ENCODE measurements around the gene CBR3. TPM values are rescaled to one million over a fixed set of nuclear protein-coding genes. Genes with fewer than 3 reads are reported as not detected.

The CBR3 gene
- total RNA-seq, 1 experiment from 2014 or later, result 1.7 TPM

GRCh38 chr21:36180963-36181362 lies 46.1 kb downstream of the CBR3 start:
- intact Hi-C loops (cut with micrococcal nuclease), result no loop called here

GRCh38 chr21:36183144-36183795 lies 48.4 kb downstream of the CBR3 start:
- Histone ChIP-seq H3K79me2 (ENCODE audit: insufficient read depth, low read length) (no peaks in the 10 kb centered on the region), H3K9ac (ENCODE audit: low read length) (no peak overlapping the region), H3K36me3 (ENCODE audit: control insufficient read depth in 1 of 2, insufficient read depth in 2 of 2, low read length in 2 of 2) (no peaks in the 10 kb centered on the region), H3K4me2 (ENCODE audit: low read length) (no peak overlapping the region), H3K27ac (ENCODE audit: low read depth, low read length) (no peak overlapping the region), H3K27me3 (ENCODE audit: insufficient read depth, low read length) (no peaks in the 10 kb centered on the region), H2AFZ (ENCODE audit: low read depth, low read length, poor library complexity, severe bottlenecking) (no peak overlapping the region), H3K4me1 (ENCODE audit: control insufficient read depth in 1 of 2, insufficient read depth in 2 of 2, low read length in 2 of 2) (peaks cover 6 to 8% of the 10 kb centered on the region in 2 experiments; a peak in 2 of 4 replicates), H3K9me2 (ENCODE audit: insufficient read depth) (no peaks in the 10 kb centered on the region), H3K9me3 (ENCODE audit: control insufficient read depth in 1 of 2, insufficient read depth in 1 of 2, low read depth in 1 of 2, low read length in 2 of 2) (no peaks in the 10 kb centered on the region), H3K4me3 (replicated peaks in 1 of 2; ENCODE audit: low read depth in 1 of 2, low read length in 2 of 2) (no peak overlapping the region), H4K20me1 (ENCODE audit: insufficient read depth) (no peaks in the 10 kb centered on the region)
- no TSS peak for BruUV-seq (replicated peaks)
- ChIA-PET CTCF (no interaction called here), RAD21 (ENCODE audit: low non-redundant PET in 1 of 2, low total read pairs in 2 of 2, uncharacterized antibody in 2 of 2, unreplicated experiment in 2 of 2) (no interaction called here), POLR2A (no interaction called here)
- intact Hi-C loops (cut with micrococcal nuclease), result no loop called here
- DNase-seq (ENCODE audit: low read depth, low spot score), result no peak
- no peak for TF ChIP-seq ATF3 (IDR thresholded peaks at IDR 0.05)
- no peak for ATAC-seq

More at GRCh38 chr21:36180963-36181362, 46.1 kb downstream of the CBR3 start:
- no peaks in the 10 kb centered on the region for H3K36me3 ChIP-seq (ENCODE audit: control insufficient read depth in 1 of 2, insufficient read depth in 2 of 2, low read length in 2 of 2)
- no peak for DNase-seq (ENCODE audit: low read depth, low spot score)
- H2AFZ ChIP-seq (ENCODE audit: low read depth, low read length, poor library complexity, severe bottlenecking), result no peak overlapping the region
- POLR2A ChIA-PET, result no interaction called here
- BruUV-seq (replicated peaks), result no TSS peak
- CTCF ChIA-PET, result no interaction called here
- no peaks in the 10 kb centered on the region for H3K79me2 ChIP-seq (ENCODE audit: insufficient read depth, low read length)
- H3K27ac ChIP-seq (ENCODE audit: low read depth, low read length), result no peak overlapping the region
- no peak overlapping the region for H3K4me3 ChIP-seq (replicated peaks in 1 of 2; ENCODE audit: low read depth in 1 of 2, low read length in 2 of 2)
- H3K9ac ChIP-seq (ENCODE audit: low read length), result no peak overlapping the region
- H3K9me3 ChIP-seq (ENCODE audit: control insufficient read depth in 1 of 2, insufficient read depth in 1 of 2, low read depth in 1 of 2, low read length in 2 of 2), result no peaks in the 10 kb centered on the region
- no peak for ATAC-seq
- H3K4me2 ChIP-seq (ENCODE audit: low read length), result no peak overlapping the region
- H3K9me2 ChIP-seq (ENCODE audit: insufficient read depth), result no peaks in the 10 kb centered on the region
- RAD21 ChIA-PET (ENCODE audit: low non-redundant PET in 1 of 2, low total read pairs in 2 of 2, uncharacterized antibody in 2 of 2, unreplicated experiment in 2 of 2), result no interaction called here
- H4K20me1 ChIP-seq (ENCODE audit: insufficient read depth), result no peaks in the 10 kb centered on the region
- no peaks in the 10 kb centered on the region for H3K27me3 ChIP-seq (ENCODE audit: insufficient read depth, low read length)
- no peaks in the 10 kb centered on the region for H3K4me1 ChIP-seq (ENCODE audit: control insufficient read depth in 1 of 2, insufficient read depth in 2 of 2, low read length in 2 of 2)
- no peak for TF ChIP-seq SIN3A (IDR thresholded peaks at IDR 0.05; ENCODE audit: low read depth)

Measured in HCT116 (cell line).